Loucy (cell line): ENCODE data around the gene NMT1.

ENCODE experiments used
- H2AFZ ChIP-seq: fragments of 200-600 bp; sonication (generic); 2 replicates; pipeline ENCODE4 v1.6.0; 2016; ENCODE audit warnings: antibody characterized with exemption, mild to moderate bottlenecking, low read length, moderate library complexity
- H3F3A ChIP-seq: fragments of 200-600 bp; 2 replicates; pipeline ENCODE4 v1.6.0; 2016; ENCODE audit warnings: antibody characterized with exemption, low read depth, mild to moderate bottlenecking
- H3K27me3 ChIP-seq: fragments of 200-600 bp; sonication (generic); 2 replicates; pipeline ENCODE4 v1.6.1; 2014; ENCODE audit warnings: low read length, mild to moderate bottlenecking; ENCODE audit not compliant: insufficient read depth, poor library complexity, severe bottlenecking
- H3K36me3 ChIP-seq: fragments of 200-600 bp; sonication (generic); 2 replicates; pipeline ENCODE4 v1.6.1; 2016; ENCODE audit warnings: low read length; ENCODE audit not compliant: insufficient read depth
- H3K4me1 ChIP-seq: fragments of 200-600 bp; sonication (generic); 2 replicates; pipeline ENCODE4 v1.5.1; 2014; ENCODE audit warnings: low read length, mild to moderate bottlenecking; ENCODE audit not compliant: insufficient read depth, poor library complexity, severe bottlenecking
- H3K4me2 ChIP-seq: fragments of 200-600 bp; sonication (generic); 2 replicates; pipeline ENCODE4 v1.6.0; 2014; ENCODE audit warnings: antibody characterized with exemption, low read length, low read depth, mild to moderate bottlenecking; ENCODE audit not compliant: poor library complexity, severe bottlenecking
- H3K4me3 ChIP-seq: fragments of 200-600 bp; sonication (generic); 2 replicates; pipeline ENCODE4 v1.5.1; 2014; ENCODE audit warnings: low read length, mild to moderate bottlenecking, mixed read lengths; ENCODE audit not compliant: poor library complexity, severe bottlenecking
- H3K79me2 ChIP-seq: fragments of 200-600 bp; sonication (generic); 2 replicates; pipeline ENCODE4 v1.6.1; 2014; ENCODE audit warnings: low read length; ENCODE audit not compliant: insufficient read depth
- H3K9ac ChIP-seq: fragments of 200-600 bp; sonication (generic); 2 replicates; pipeline ENCODE4 v1.6.0; 2014; ENCODE audit warnings: mild to moderate bottlenecking, low read depth, low read length, moderate library complexity; ENCODE audit not compliant: poor library complexity, severe bottlenecking
- H3K9me2 ChIP-seq: fragments of 200-600 bp; sonication (generic); replicated peaks from 2 replicates; pipeline ENCODE4 v1.6.1; 2016; ENCODE audit warnings: low read depth, low read length, mixed read lengths
- H3K9me3 ChIP-seq: fragments of 200-600 bp; sonication (generic); 2 replicates; pipeline ENCODE4 v1.6.1; 2014; ENCODE audit warnings: mild to moderate bottlenecking, antibody characterized with exemption, low read length, low read depth; ENCODE audit not compliant: insufficient read depth
- H4K20me1 ChIP-seq: fragments of 200-600 bp; sonication (generic); 2 replicates; pipeline ENCODE4 v1.6.0; 2014; ENCODE audit warnings: antibody characterized with exemption, low read length, mild to moderate bottlenecking; ENCODE audit not compliant: insufficient read depth, poor library complexity, severe bottlenecking
- EZH2phosphoT487 ChIP-seq: fragments of 200-600 bp; IDR thresholded peaks from 2 replicates; pipeline ENCODE4 v1.6.1; 2018; ENCODE audit warnings: antibody characterized with exemption, mild to moderate bottlenecking, moderate library complexity, borderline replicate concordance
- TF ChIP-seq, protein P1 (sequence below): fragments of 200-600 bp; sonication (generic); conservative IDR thresholded peaks from 2 replicates; pipeline ENCODE4 v1.5.1; 2014; ENCODE audit warnings: mild to moderate bottlenecking, antibody characterized with exemption, low read length

NMT1 gene

GRCh38 chr17:45111850-45112249 lies 50.7 kb downstream of the NMT1 start:
- Histone ChIP-seq H2AFZ (no peak overlapping the region), H3K36me3 (peaks cover 12% of the 10 kb centered on the region; the same call in 1 of the 2 replicates), H3K4me2 (no peak overlapping the region), H4K20me1 (no peaks in the 10 kb centered on the region), H3F3A (no peaks in the 10 kb centered on the region), H3K4me1 (no peaks in the 10 kb centered on the region), H3K27me3 (no peaks in the 10 kb centered on the region), H3K79me2 (no peaks in the 10 kb centered on the region), H3K9me3 (no peaks in the 10 kb centered on the region), H3K9ac (no peak overlapping the region), H3K9me2 (no peaks in the 10 kb centered on the region), H3K4me3 (no peak overlapping the region)
- no peak for TF ChIP-seq EZH2phosphoT487
- TF ChIP-seq, protein P1, sequence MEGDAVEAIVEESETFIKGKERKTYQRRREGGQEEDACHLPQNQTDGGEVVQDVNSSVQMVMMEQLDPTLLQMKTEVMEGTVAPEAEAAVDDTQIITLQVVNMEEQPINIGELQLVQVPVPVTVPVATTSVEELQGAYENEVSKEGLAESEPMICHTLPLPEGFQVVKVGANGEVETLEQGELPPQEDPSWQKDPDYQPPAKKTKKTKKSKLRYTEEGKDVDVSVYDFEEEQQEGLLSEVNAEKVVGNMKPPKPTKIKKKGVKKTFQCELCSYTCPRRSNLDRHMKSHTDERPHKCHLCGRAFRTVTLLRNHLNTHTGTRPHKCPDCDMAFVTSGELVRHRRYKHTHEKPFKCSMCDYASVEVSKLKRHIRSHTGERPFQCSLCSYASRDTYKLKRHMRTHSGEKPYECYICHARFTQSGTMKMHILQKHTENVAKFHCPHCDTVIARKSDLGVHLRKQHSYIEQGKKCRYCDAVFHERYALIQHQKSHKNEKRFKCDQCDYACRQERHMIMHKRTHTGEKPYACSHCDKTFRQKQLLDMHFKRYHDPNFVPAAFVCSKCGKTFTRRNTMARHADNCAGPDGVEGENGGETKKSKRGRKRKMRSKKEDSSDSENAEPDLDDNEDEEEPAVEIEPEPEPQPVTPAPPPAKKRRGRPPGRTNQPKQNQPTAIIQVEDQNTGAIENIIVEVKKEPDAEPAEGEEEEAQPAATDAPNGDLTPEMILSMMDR = no peak

DNA sequence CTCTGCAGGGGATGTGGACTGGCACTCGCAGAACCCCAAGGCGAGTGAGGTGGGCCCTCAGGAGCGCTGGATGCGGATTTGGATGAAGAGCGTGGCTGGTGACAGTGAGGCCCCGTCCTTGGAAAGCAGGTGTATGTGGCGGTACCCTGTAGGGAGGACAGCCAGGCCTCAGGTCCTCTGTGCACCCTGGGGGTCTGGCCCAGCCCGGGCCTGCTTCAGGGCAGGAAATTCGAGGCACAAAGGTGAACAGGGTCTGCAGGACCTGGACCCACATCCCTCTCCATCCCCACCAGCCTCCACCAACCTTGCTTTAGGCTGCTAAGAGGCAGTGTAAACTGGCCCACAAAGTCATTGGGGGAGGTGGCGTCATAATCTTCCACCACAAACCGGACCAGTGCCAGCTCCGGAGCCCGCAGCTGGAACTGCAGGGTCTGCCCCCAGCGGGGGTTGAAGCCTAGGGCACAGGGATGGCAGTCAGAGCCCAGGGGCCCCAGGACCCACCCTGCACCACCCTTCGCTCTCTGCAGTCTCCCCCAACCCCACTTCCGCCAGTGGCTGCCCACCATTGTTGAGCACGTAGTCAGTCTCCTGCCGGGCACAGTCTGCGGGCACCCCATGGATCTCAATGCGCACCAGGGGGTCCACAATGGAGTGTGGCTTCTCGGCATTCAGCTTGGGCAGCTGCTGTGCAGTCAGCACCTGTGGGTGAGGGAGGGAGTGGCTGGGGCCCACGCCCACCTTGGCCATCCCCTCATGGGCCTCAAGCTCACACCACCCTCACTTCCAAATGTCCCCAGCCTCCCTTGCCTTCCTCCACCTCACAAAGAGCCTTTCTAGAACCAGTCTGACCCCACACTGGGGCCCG lies 51.7 kb downstream of the NMT1 start:
- Histone ChIP-seq H3K9ac (no peak overlapping the region), H3K9me2 (no peaks in the 10 kb centered on the region), H4K20me1 (no peaks in the 10 kb centered on the region), H3K79me2 (no peaks in the 10 kb centered on the region), H3K36me3 (peaks cover 4% of the 10 kb centered on the region; the same call in 1 of the 2 replicates), H3K4me3 (no peak overlapping the region), H3K4me1 (no peaks in the 10 kb centered on the region), H3K9me3 (no peaks in the 10 kb centered on the region), H3K4me2 (no peak overlapping the region), H2AFZ (no peak overlapping the region), H3F3A (no peaks in the 10 kb centered on the region), H3K27me3 (no peaks in the 10 kb centered on the region)
- no peak for TF ChIP-seq EZH2phosphoT487
- TF ChIP-seq, protein P1 = no peak

DNA sequence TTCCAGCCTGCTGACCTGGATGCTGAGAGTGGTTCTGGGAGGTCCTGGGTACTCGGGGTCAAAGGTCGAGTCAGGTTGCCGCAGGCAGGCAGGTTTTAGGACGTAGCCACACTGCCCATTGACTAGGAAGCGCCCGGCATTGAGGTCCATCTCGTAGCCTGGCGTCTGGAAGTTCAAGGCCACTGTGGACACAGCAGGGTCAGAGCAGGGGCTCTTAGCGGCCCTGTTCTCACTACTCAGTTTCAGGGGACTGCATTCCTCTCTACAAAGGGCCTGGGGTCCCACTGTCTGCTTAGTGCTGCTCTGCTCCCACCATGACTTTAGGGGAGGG lies 52.3 kb downstream of the NMT1 start:
- Histone ChIP-seq H3K79me2 (no peaks in the 10 kb centered on the region), H3K27me3 (no peaks in the 10 kb centered on the region), H3K9me2 (no peaks in the 10 kb centered on the region), H3F3A (no peaks in the 10 kb centered on the region), H3K4me1 (no peaks in the 10 kb centered on the region), H3K36me3 (no peaks in the 10 kb centered on the region), H4K20me1 (no peaks in the 10 kb centered on the region), H3K9me3 (no peaks in the 10 kb centered on the region), H2AFZ (no peak overlapping the region), H3K4me2 (no peak overlapping the region), H3K4me3 (no peak overlapping the region), H3K9ac (no peak overlapping the region)
- TF ChIP-seq EZH2phosphoT487 = no peak
- TF ChIP-seq, protein P1 = no peak
